Superior temporal gyrus (tissue), 1 donor: ENCODE data around the gene LCN12.

ENCODE experiments used
- DNase-seq: peaks from one replicate; pipeline ENCODE4 v3.0.0-alpha.2; 2016; ENCODE audit errors: extremely low spot score

LCN12 gene

DNA sequence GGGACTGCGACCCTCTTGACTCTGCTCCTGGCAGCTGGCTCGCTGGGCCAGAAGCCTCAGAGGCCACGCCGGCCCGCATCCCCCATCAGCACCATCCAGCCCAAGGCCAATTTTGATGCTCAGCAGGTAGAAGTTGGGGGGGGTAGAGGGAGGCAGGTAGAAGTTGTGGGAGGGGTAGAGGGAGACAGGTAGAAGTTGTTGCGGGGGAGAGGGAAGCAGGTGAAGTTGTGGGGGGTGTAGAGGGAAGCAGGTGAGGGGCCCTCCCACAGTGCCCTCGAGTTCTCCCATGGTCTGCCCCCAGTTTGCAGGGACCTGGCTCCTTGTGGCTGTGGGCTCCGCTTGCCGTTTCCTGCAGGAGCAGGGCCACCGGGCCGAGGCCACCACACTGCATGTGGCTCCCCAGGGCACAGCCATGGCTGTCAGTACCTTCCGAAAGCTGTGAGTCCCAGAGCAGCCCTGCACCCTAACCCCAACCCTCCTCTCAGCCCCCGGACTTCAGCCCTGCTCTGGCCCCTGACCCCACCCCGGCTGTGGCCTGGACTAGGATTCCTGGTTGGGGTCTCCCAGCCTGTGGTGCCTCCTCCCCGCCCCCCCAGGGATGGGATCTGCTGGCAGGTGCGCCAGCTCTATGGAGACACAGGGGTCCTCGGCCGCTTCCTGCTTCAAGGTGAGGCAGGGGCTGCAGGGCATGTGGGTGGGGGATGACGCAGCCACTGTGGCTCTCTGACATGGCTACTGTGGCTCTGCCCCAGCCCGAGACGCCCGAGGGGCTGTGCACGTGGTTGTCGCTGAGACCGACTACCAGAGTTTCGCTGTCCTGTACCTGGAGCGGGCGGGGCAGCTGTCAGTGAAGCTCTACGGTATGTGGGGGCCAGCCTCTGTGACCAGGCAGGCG is 6.5 kb upstream of the LCN12 start:
- DNase-seq, result no peak

- no peak for DNase-seq
Observed at GRCh38 chr9:136946228-136947027, 5.6 kb upstream of the LCN12 start.

DNA sequence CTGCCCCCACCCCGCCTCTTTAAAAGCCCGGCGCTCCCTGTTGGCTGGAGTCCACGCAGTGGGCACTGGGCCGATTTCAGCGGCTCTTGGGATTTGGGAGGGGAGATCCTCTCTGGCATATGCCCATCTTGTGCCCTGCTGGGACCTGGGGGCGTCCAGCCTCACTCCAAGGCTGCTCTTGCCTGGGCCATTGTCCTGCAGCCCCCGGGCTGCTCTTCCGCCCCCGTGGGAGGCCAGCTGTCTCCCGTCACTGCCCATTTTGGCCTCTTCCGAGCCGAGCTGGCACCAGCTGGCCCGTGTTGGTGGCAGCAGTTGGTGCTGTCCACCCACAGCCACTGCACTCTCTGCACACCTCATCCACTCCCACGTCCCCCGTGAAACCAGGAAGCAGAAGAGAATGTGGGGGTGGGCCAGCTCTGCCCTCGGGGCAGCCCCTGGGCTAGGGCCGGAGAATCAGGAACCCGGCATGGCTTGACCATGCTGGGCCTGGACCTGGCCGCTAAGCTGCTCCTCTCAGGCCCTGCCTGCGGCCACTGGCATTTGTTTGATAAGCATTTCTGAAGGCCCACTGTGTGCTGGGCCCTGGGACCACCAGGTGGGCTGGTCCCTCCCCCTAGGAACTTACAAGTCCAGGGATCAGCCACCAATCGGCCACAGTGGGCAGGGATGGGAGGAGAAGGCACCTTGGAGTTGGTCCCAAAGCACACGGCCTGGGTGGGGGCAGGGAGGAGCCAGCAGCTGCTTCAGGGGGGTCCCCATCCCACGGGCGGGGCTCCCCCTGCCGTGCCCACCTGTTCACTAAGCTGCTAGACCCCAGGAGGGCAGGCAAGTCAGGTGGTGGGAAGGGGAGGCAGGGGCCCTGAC is 4.8 kb upstream of the LCN12 start:
- peak; percentile 56 for DNase-seq

DNA sequence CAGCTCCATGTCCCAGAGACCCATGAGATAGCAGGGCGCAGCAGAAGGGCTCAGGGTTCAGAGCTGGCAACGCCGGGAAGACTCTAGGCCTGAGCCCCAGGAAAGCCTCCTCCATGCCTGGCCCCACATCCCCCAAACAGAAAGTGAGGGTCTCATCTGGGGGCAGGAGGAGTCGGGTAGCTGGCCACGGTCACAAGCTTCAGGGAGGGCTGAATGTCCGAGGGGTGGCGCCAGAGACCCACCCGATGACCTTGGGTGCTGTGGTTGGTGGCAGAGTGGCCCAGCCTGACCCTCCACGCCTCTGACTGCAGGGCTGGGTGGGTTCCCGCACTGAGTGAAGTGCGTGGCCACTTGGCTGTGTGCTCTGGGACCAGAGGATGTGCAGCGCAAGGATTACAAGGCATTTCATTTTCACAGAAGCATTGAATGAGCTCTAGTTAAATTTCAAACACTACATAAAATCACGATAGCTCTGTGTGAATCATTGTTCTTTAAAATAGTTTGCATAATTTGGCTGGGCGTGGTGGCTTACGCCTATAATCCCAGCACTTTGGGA is 4.0 kb upstream of the LCN12 start:
- peak; percentile 84 for DNase-seq

GRCh38 chr9:136949239-136949816 is 2.7 kb upstream of the LCN12 start:
- DNase-seq, result no peak

DNA sequence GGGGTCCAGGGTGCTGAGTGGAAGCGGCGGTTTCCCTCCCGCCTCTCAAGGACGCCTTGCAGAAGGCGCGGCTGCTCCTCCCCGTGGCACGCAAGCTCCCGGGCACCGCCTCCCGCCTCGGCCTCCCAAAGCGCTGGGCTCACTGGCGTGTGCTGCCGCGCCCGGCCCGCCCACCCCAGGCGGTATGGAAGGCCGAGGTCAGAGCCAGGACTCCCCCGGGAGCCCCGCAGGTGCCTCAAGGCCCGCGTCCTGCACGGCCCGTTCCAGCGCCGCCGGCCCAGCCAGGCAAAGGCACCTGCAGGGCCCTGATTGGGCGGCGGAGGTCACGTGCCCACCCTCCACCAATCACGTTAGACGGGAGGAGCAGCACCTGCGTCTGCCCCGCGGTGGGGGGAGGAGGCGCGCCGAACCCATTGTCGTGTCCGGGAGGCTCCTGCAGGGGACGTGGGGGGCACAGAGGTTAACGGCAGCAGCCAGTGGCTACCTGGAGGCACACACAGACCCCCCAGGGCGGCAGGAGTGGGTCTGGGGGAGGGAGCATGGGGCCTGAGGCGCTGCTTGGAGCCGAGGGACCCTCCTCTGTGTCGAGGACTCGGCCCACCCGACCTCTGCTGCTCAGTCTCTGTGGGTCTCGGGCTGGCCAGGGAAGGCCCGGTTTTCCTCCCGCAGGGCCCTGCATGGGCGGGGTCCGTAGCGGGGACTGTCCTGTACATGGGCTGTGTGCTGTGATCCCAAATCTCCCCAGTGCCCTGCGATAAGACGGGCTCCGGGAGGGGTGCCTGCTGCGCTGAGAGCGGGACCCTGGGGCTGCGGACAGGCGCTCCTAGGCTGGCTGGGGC is 2.0 kb upstream of the LCN12 start:
- peak; percentile 96 for DNase-seq

GRCh38 chr9:136950656-136951276 is 1.3 kb upstream of the LCN12 start:
- peak; percentile 21 for DNase-seq

DNA sequence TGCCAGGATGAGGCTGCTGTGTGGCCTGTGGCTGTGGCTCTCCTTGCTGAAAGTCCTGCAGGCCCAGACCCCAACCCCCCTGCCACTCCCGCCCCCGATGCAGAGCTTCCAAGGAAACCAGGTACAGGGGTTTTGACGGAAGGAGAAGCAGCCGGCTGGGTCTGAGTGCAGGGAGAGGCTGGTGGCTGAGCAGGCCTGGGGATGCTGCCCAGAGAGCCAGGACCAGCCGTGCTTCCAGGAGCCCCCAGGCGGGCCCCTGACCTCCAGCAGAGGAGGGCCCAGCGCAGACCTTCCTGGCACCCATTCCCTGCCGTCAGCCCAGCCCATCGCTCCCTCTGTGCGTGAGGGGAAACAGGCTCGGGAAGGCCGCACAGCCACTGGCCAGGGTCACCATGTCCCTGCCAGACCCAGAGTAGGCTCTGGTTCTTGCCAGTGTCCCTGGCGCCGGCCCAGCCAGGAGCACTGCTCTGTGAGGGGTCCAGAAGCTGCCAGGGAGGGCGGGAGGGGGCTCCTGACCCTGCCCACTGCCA is 313 bp downstream of the LCN12 start:
- DNase-seq, result no peak

GRCh38 chr9:136952876-136953770 is 1.1 kb downstream of the LCN12 start:
- DNase-seq, result no peak

- no peak for DNase-seq
Observed at GRCh38 chr9:136953771-136954269, 1.7 kb downstream of the LCN12 start.

DNA sequence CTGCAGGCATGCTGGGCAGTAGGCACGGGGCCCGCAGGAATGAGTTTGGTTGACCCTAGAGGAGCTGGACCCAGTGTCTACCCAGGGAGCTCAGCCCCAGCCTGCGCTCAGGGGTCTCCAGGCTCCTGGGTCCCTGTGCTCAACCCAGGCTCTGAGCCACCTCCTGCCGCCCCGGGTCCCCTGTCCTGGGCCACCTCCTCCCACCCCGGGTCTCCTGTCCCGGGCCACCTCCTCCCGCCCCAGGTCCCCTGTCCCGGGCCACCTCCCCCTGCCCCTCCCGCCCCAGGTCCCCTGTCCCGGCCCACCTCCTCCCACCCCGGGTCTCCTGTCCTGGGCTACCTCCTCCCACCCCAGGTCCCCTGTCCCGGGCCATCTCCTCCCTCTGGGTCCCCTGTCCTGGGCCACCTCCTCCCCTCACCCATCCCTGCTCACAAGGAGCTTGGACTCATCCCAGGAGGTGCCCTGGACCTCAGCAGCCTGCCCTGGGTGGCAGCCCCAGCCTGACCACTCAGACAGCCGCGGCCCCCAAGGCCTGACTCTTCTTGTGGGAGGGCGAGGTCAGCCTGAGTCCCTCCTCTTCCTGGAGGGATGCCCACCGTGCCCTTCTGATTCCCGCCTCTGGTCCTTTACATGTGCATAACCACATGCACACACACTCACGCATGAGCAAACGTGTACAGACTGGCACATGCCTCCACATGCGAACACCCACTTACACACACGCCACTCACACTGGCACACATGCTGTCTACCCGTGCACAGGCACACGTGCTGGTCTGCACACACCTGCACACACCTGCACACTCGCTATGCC is 2.4 kb downstream of the LCN12 start:
- DNase-seq, result no peak

- DNase-seq, result no peak
Observed at GRCh38 chr9:136955202-136955942, 3.3 kb downstream of the LCN12 start.

GRCh38 chr9:136955943-136956335 is 3.9 kb downstream of the LCN12 start:
- DNase-seq, result no peak

- DNase-seq, result no peak
Observed at GRCh38 chr9:136956604-136957003, 4.5 kb downstream of the LCN12 start.

- DNase-seq, result no peak
Observed at GRCh38 chr9:136957461-136957860, 5.4 kb downstream of the LCN12 start.

DNA sequence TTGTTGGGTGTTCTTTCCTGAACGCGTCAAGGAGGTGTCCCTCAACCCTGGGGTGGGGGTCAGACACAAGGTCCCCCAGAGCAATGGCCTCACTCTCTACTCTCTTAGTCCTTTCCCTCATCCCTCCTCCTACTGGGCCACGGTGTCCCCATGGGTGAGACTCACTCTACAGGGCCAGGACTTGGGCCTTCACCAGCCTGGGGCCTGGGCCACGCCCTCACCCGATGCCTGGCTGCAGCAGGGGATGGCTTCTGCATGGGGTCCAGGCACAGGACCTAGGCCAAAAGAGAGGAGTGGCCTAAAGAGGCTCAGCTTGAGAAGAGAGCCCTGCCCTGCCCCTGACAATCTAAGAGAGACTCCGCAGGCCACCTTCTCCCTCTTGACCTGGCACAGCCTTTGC is 5.8 kb downstream of the LCN12 start:
- DNase-seq, result no peak

- DNase-seq, result no peak
Observed at GRCh38 chr9:136958473-136958872, 6.4 kb downstream of the LCN12 start.
